Measurements from ENCODE around the gene SNX8.
A peak's percentile ranks its signal among the peaks of the same experiment; 100 is the strongest.
"Not testable (repeated sequence)": the region's sequence is repeated elsewhere in the genome, so short reads cannot be mapped to it uniquely, and the experiment has no call there.

Gene SNX8

GRCh38 chr7:2312267-2312929, 1.8 kb downstream of the SNX8 start:
- H3K4me3 ChIP-seq (ENCODE audit: low read length) = peak overlapping the region; percentile 1
- TF ChIP-seq CTCF (conservative IDR thresholded peaks at IDR 0.05; ENCODE audit: low read depth, low read length) = no peak
- no peak for DNase-seq (ENCODE audit: low read depth)

GRCh38 chr7:2309889-2310331, 4.3 kb downstream of the SNX8 start:
- H3K4me3 ChIP-seq (ENCODE audit: low read length) = peak overlapping the region; percentile 5
- TF ChIP-seq CTCF (conservative IDR thresholded peaks at IDR 0.05; ENCODE audit: low read depth, low read length) = no peak
- DNase-seq (ENCODE audit: low read depth) = peak; percentile 68

- H3K4me3 ChIP-seq (ENCODE audit: low read length) = no peak overlapping the region
- DNase-seq (ENCODE audit: low read depth) = no peak
- no peak for TF ChIP-seq CTCF (conservative IDR thresholded peaks at IDR 0.05; ENCODE audit: low read depth, low read length)
These were observed 6.5 kb downstream of the SNX8 start for GRCh38 chr7:2307690-2308107.

GRCh38 chr7:2306688-2307087, 7.6 kb downstream of the SNX8 start:
- TF ChIP-seq CTCF (conservative IDR thresholded peaks at IDR 0.05; ENCODE audit: low read depth, low read length) = no peak
- DNase-seq (ENCODE audit: low read depth) = no peak
- H3K4me3 ChIP-seq (ENCODE audit: low read length) = no peak overlapping the region

GRCh38 chr7:2305258-2305657, 9.0 kb downstream of the SNX8 start:
- not testable (repeated sequence) for DNase-seq (ENCODE audit: low read depth); H3K4me3 ChIP-seq (ENCODE audit: low read length)

GRCh38 chr7:2303520-2303919, 10.7 kb downstream of the SNX8 start:
- not testable (repeated sequence) for H3K4me3 ChIP-seq (ENCODE audit: low read length); DNase-seq (ENCODE audit: low read depth)

- DNase-seq (ENCODE audit: low read depth); H3K4me3 ChIP-seq (ENCODE audit: low read length): not testable (repeated sequence)
These were observed 11.4 kb downstream of the SNX8 start for GRCh38 chr7:2302743-2303397.

- TF ChIP-seq CTCF (conservative IDR thresholded peaks at IDR 0.05; ENCODE audit: low read depth, low read length) = no peak
- no peak for DNase-seq (ENCODE audit: low read depth)
- no peak overlapping the region for H3K4me3 ChIP-seq (ENCODE audit: low read length)
These were observed 12.8 kb downstream of the SNX8 start for GRCh38 chr7:2301511-2301863.

All from retinal pigment epithelial cell (primary cell).